HG03432 (cell line): Measurements from ENCODE around the gene GASK1A.

Experiments used
- ATAC-seq: cut with Tn5 transposase; IDR thresholded peaks from one replicate; pipeline ENCODE4 v1.9.1; 2021; ENCODE audit warnings: mild to moderate bottlenecking, moderate library complexity; ENCODE audit not compliant: unreplicated experiment

The GASK1A gene

DNA sequence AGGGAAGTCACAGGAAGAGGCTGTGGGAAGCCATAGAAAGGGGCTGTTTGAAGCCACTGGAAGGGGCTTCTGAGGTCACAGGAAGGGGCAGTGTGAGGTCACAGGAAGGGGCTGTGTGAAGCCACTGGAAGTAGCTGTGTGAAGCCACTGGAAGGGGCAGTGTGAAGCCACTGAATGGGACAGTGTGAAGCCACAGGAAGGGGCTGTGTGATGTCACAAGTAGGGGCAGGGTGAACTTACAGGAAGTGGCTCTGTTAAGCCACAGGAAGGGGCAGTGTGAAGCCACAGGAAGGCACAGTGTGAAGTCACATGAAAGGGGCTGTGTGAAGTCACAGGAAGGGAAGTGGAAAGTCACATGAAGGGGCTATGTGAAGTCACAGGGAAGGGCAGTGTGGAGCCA is 33.1 kb downstream of the GASK1A start:
- ATAC-seq, result no peak

DNA sequence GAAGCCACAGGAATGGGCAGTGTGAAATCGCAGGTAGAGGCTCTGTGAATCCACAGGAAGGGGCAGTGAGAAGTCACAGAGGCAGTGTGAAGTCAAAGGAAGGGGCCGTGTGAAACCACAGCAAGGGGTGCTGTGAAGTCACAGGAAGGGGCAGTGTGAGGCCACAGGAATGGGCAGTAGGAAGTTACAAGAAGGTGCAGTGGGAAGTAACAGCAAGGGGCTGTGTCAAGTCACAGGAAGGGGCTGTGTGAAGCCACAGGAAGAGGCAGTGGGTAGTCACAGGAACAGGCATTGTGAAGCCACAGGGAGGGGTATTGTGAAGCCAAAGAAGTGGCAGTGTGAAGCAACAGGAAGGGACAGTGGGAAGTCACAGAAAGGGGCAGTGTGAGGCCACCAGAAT is 34.1 kb downstream of the GASK1A start:
- ATAC-seq, result no peak

DNA sequence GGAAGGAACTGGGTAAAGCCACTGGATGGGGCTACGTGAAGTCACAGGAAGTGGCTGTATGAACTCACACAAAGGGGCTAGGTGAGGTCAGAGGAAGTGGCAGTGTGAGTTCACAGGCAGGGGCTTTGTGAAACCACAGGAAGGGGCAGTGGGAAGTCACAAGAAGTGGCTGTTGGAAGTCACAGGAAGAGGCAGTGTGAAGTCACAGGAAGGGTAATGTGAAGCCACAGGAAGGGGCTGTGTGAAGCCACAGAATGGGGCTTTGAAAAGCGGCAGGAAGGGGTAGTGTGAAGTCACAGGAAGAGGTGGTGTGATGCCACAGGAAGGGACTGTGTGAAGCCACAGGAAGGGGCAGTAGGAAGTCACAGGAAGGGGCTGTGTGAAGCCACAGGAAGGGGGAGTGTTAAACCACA is 34.6 kb downstream of the GASK1A start:
- no peak for ATAC-seq

DNA sequence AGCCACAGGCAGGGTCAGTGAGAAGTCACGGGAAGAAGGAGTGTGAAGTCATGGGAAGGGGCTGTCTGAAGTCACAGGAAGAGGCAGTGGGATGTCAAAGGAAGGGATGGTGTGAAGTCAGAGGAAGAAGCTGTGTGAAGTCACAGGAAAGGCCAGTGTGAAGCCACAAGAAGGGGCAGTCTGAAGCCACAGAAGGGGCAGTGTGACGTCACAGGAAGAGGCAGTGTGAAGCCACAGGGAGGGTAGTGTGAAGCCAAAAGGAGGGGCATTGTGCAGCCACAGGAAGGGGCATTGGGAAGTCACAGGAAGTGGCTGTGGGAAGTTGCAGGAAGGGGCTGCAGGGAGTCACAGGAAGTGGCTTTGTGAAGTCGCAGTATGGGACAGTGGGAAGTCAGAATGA is 35.1 kb downstream of the GASK1A start:
- ATAC-seq, result no peak

DNA sequence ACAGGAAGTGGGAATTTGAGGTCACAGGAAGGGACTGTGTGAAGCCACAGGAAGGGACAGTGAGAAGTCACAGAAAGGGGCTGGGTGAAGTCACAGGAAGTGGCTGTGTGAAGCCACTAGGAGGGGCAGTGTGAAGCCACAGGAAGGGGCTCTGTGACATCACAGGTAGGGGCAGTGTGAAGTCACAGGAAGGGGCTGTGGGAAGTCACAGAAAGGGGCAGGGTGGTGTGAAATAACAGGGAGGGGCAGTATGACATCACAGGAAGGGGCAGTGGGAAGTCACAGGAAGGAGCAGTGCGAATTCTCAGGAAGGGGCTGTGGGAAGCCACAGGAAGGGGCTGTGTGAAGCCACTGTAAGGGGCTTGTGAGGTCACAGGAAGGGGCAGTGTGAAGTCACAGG is 35.8 kb downstream of the GASK1A start:
- no peak for ATAC-seq

DNA sequence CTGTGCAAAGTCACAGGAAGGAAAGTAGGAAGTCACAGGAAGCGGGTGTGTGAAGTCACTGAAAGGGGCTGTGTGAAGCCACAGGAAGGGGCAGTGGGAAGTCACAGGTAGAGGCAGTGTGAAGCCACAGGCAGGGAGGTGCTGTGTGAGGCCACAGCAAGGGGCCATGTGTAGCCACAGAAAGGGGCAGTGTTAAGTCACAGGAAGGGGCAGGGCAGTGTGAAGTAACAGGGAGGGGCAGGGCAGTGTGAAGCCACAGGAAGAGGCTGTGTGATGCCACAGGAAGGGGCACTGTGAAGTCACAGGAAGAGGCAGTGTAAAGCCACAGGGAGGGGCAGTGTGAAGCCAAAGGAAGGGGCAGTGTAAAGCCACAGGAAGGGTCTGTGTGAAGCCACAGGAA is 36.5 kb downstream of the GASK1A start:
- no peak for ATAC-seq

DNA sequence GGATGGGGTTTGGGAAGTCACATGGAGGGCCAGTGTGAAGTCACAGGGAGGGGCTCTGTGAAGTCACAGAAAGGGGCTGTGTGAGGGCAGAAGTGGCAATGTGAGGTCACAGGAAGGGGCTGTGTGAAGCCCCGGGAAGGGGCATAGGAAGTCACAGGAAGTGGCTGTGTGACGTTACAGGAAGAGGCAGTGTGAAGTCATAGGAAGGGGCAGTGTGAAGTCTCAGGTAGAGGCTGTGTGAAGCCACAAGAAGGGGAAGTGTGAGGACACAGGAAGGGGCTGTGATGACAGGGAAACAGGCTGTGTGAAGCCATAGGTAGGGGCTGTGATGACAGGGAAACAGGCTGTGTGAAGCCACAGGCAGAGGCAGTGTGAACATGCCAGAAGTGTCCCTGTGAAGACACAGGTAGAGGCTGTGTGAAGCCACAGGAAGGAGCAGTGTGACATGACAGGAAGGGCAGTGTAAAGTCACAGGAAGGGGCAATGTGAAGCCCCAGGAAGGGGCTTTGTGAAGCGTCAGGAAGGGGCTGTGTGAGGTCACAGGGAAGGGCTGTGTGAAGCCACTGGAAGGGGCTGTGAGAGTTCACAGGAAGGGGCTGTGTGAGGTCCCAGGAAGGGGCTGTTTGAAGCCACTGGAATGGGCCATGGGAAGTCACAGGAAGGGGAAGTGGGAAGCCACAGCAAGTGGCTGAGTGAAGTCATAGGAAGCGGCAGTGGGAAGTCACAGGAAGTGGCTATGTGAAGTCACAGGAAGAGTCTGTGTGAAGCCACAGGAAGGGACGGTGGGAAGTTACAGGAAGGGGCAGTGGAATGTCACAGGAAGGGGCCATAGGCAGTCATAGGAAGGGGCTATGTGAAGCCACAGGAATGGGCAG is 37.1 kb downstream of the GASK1A start:
- ATAC-seq, result no peak

DNA sequence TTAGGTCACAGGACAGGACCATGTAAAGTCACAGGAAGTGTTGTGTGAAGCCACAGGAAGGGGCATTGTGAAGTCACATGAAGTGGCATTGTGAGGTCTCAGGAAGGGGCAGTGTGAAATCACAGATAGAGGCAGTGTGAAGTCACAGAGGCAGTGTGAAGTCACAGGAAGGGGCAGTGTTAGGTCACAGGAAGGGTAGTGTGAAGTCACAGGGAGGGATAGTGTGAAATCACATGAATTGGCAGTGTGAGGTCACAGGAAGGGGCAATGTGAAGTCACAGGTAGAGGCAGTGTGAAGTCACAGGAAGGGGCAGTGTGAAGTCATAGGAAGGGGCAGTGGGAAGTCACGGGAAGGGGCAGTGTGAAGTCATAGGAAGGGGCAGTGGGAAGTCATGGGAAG is 37.9 kb downstream of the GASK1A start:
- no peak for ATAC-seq

DNA sequence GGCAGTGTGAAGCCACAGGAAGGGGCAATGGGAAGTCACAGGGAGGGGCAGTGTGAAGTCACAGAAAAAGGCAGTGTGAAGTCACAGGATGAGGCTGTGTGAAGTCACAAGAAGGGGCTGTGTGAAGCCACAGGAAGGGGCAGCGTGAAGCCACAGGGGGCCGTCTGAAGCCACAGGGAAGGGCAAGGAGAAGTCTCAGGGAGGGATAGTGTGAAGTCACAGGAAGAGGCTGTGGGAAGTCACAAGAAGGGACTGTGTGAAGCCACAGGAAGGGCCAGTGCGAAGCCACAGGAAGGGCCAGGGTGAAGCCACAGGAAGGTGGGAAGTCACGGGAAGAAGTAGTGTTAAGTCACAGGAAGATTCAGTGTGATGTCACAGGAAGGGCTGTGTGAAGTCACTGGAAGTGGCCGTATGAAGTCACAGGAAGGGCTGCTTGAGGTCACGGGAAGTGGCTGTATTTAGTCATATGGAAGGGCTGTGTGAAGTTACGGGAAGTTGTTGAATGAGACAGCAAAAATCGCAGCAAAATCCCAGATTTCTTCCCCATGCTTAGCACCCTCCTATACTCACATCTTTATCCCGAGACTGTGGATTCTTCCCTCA is 38.6 kb downstream of the GASK1A start:
- ATAC-seq, result no peak

DNA sequence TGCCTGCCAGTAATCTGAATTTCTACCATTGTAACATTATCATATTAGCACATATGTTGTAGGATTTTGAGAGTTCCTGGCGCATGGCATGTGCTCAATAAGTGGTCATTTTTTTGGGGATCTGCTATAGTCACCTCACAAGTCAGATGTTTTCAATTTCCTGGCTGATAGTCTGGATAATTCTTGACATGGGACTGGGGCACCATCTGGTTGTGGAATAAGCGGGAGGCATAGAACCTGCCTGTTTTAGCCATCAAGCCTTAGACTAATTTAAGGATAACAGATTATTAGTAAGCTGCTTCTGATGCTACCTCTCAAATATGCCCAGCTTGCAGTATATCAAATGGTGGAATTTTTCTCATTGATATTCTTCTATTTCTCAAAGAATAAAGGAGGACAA is 39.1 kb downstream of the GASK1A start:
- ATAC-seq, result no peak

DNA sequence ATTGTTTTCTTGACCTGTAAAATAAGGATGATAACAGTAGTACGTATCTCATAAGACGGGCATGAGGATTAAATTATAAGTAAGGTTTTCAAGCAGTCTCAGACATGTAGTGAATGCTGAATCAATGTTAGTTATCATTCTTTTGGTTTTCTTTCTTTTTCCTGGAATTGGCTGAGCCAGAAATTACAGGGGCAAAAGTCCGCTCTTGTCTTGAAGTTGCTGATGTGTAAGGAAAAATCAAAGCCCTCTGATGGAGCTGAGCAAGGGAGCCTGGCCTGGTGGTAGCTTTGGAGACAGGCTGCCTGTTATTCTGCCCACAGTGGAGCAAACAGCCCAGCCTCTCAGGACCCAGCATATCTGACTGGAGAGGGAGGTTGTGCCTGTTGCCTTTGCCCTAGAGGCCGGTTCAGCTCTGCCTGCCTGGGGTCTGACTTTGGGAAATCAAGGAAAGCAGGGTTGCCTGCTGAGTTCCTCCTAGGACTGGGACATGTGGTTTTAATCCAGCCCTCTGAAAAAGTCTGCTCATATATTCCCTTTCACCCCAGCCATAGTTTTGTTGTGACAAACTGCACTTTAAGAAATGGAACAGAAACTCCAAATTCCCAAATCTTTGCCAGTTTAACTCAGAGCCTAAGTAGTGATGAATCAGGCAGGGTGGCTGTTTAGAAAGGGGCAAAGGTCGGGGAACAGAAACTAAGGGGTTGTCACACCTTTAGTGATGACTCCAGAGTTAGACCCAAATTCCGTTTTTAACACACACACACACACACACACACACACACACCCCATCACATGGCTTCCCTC is 40.1 kb downstream of the GASK1A start:
- ATAC-seq, result no peak

DNA sequence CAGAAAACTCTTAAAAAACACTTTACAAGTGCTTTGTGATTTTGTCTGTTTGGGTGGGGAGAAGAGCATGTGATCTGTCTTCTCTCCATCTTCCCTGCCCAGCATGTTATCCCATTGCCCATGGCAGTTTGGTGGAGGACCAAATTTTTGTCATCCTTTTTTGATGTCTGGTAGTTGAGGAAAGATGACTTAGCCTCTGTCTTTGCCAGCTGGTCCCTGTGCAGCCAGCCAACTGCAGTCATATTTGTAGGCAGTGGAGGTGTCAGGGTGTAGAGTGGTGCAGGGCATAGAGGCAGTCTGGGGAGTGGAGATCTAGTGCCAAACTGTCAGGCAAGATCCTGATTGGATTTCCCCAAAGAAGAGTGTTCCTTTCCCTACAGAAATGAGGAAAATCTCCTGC is 40.7 kb downstream of the GASK1A start:
- ATAC-seq, result no peak

DNA sequence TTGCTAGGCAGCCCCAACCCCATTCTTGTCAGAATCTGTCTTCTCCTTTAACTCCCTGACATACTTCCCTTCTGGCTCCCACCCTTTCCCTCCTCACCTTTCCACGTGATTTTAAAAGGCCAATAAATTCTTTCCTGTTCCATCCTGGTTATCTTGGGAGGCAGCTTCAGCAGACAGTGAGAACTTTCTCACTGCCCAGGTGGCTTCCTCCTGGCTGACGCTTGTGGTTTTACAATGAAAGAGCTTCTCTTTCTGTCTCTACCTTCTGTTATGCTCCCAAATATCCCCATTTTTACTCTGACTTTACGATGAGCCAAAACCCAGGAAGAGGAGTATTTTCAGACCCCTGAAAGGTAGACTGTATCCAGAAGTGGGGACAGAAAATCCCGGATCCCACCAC is 42.1 kb downstream of the GASK1A start:
- ATAC-seq, result no peak

DNA sequence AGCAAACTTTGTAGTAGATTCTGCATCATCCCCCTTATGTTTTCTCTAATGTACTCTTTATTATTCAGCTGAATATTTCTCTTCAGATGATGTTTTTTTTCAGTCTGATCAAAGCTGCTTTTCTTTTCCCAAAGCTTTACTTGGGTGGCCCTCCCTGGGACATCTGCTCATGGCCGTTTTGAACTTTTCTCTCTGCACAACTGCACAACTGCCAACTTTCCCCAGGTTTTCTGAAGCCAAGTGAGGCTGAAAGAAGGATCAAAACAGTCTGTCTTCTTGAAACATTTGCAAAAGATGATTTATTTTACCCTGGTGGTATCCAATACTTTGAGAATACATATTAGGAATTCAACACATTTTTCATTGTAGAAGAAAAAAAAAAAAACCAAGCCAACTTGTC is 43.0 kb downstream of the GASK1A start:
- ATAC-seq, result no peak

DNA sequence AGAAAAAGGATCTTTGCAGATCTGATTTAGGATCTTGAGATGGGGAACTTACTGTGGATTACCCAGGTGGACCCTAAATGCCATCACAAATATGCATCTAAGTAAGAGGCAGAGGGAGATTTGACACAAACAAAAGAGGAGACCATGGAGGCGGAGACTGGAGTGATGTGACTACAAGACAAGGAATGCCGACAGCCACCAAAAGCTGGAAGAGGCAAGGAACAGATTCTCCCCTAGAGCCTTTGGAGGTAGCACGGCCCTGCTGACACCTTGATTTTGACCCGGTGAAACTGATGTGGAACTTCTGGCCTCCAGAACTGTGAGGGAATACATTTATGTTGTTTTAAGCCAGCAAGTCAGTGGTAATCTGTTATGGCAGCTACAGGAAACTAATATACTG is 44.0 kb downstream of the GASK1A start:
- ATAC-seq, result no peak

DNA sequence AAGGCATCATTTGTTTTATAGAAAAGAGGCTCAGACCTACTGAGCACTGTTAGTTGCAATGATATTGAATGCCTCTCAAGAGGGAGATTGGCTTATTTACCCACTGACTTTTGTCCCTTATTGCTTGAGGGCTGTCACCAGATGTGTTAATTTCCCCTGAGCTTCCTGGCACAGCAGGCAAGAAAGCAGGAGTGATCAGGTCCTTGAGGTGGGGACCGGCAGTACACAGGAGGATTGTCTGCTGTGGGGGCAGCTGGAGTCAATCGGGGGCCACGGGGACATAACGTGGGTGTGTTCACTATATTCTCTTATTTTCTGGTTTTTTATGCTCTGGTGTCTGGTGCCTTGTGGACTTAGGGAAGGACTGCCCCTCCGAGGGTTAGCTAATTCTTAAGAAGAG is 44.6 kb downstream of the GASK1A start:
- no peak for ATAC-seq

DNA sequence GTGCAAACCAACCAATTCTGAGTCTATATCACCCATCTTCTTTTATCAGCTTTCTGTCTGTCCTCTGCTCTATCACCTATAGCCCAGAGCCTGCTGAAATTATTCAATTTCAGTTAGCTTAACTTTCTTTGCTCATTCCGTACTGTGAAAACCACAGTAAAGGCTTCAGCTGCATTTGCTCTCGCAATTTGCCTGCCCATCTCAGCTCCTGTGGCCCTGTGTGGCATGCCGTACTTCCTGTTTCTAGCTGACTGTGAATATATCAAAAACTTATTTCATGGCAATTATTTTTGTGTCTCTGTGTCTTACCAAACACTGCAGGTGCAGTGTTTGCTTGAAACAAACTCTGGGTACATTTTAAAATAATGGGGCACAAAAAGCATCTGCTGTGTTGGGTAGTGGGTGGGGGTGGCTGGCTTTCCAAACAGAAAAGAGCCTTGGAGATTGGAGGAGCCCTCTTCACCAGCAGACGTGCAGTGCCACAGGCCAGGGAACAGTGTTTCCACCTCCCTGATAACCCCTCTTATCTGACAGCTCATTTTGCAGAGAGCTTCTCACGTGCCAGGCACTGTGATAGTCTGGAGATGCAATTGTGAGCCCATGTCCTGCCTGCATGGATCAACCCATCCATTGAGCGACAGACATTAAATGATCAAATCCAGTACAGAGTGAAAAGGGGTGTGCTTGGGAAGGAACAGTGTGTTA is 45.2 kb downstream of the GASK1A start:
- ATAC-seq, result no peak

DNA sequence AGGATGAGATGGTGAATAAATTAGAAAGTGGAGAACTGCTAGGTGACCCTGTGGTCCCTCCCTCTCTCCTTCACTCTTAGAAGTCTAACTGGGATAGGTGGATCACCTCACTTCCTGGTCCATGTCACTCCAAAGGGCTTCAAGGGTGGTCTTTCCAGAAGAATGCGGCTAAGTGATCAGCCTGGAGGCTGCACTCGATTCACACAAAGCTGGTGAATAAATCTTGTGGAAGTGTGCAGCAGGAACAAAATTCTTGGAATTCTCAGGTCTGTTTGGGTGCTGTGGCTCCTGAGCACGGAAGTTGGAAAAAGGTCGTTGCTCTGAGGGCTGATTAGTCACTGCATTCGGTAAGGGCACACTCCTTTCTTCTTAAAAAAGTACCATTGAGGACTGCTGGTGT is 46.3 kb downstream of the GASK1A start:
- no peak for ATAC-seq

DNA sequence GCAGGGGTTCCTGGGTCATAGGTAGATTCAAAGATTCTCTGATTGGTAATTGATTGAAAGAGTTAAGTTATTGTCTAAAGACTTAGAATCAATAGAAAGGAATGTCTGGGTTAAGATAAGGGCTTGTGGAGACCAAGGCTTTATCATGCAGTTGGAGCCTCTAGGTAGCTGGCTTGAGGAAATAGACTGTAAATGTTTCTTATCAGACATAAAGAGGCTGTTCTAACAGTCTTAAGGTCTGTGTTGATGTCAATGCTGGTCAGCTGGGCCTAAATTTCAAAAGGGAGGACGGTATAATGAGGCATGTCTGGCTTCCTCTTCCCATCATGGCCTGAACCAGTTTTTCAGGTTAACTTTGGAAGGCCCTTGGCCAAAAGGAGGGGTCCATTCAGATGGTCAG is 48.9 kb downstream of the GASK1A start:
- no peak for ATAC-seq

DNA sequence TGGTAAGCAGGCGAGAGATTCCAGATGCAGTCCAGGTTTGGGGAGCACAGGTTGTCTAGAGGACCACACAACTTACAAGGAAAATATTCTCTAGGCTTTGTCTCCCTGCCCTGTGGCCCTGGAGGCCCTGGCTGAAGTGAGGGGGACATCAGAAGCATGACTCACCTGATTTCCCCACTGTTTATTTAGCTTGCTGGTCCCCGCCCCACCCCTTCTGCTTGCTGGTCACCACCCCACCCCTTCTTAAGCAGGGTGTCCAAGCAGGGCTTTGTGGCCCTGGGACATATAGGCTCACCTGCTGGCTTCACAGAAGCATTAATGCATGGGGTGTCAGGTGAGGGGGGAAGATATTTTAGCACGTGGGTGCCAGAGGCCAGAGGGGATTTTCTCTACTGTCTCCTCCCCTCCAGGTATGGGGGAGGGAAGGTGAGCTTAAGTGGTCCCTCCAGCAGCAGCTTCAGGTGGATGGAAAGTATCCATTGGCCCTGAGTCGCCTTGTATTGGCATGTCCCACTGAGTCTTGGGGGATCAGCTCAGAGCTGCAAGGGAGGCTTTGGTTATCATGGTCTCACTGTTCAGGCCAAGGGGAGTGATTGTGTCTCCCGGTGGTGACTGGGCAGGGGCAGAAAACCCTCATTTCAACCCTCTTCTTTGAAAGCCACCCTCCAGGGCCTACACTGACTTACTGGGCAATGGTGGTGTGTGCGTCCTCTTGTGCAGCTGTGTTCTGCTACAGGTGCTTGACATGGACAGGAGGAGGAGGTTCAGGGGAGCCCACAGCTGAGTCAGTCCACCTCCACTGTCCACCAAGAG is 49.8 kb downstream of the GASK1A start:
- no peak for ATAC-seq
